NT2/D1 (cell line): ENCODE results near the gene PLCD4.

ENCODE experiments used
- DNase-seq: peaks from one replicate; pipeline ENCODE4 v3.0.0-alpha.2; 2011; ENCODE audit warnings: low read depth, low spot score
- H3K27me3 ChIP-seq: 2 replicates; pipeline ENCODE4 v1.6.0; 2011; ENCODE audit warnings: mild to moderate bottlenecking; ENCODE audit not compliant: insufficient read length, insufficient read depth
- H3K36me3 ChIP-seq: 2 replicates; pipeline ENCODE4 v1.6.1; 2011; ENCODE audit warnings: mild to moderate bottlenecking, low read length, mixed read lengths; ENCODE audit not compliant: insufficient read depth, insufficient read length
- H3K4me1 ChIP-seq: 2 replicates; pipeline ENCODE4 v1.5.1; 2011; ENCODE audit not compliant: insufficient read depth, insufficient read length
- H3K4me3 ChIP-seq: 2 replicates; pipeline ENCODE4 v1.5.1; 2011; ENCODE audit warnings: low read depth; ENCODE audit not compliant: insufficient read length
- H3K9ac ChIP-seq: 2 replicates; pipeline ENCODE4 v1.6.0; 2011; ENCODE audit warnings: low read depth; ENCODE audit not compliant: insufficient read length
- H3K9me3 ChIP-seq: 2 replicates; pipeline ENCODE4 v1.5.1; 2011; ENCODE audit warnings: mild to moderate bottlenecking, low read length; ENCODE audit not compliant: insufficient read depth
- SUZ12 ChIP-seq: IDR thresholded peaks from 2 replicates; pipeline ENCODE4 v1.6.1; 2011; ENCODE audit not compliant: insufficient read length, insufficient read depth; ENCODE audit errors: extremely low read depth
- YY1 ChIP-seq: IDR thresholded peaks from 2 replicates; pipeline ENCODE4 v1.6.1; 2011; ENCODE audit not compliant: insufficient read length, insufficient read depth
- ZNF274 ChIP-seq: IDR thresholded peaks from 2 replicates; pipeline ENCODE4 v1.6.1; 2011; ENCODE audit warnings: mild to moderate bottlenecking, low read depth, low read length

The PLCD4 gene

GRCh38 chr2:218623366-218623705, 15.6 kb downstream of the PLCD4 start:
- no peak overlapping the region for H3K4me3 ChIP-seq
- H3K9ac ChIP-seq: no peak overlapping the region
- no peaks in the 10 kb centered on the region for H3K4me1 ChIP-seq

GRCh38 chr2:218626369-218626768, 18.7 kb downstream of the PLCD4 start:
- DNase-seq: no peak
- H3K9ac ChIP-seq: no peak overlapping the region
- H3K4me3 ChIP-seq: no peak overlapping the region
- H3K9me3 ChIP-seq: no peaks in the 10 kb centered on the region
- TF ChIP-seq ZNF274: no peak
- TF ChIP-seq SUZ12: no peak
- TF ChIP-seq YY1: no peak
- no peaks in the 10 kb centered on the region for H3K27me3 ChIP-seq
- H3K4me1 ChIP-seq: no peaks in the 10 kb centered on the region
- no peaks in the 10 kb centered on the region for H3K36me3 ChIP-seq

More at GRCh38 chr2:218623366-218623705, 15.6 kb downstream of the PLCD4 start:
- H3K9me3 ChIP-seq: no peaks in the 10 kb centered on the region
- no peaks in the 10 kb centered on the region for H3K36me3 ChIP-seq
- H3K27me3 ChIP-seq: no peaks in the 10 kb centered on the region
- TF ChIP-seq SUZ12: no peak
- no peak for TF ChIP-seq ZNF274
- no peak for TF ChIP-seq YY1
- no peak for DNase-seq

- Histone ChIP-seq H3K4me1 (no peaks in the 10 kb centered on the region), H3K9ac (no peak overlapping the region), H3K4me3 (no peak overlapping the region), H3K27me3 (no peaks in the 10 kb centered on the region), H3K36me3 (peaks cover 4% of the 10 kb centered on the region), H3K9me3 (no peaks in the 10 kb centered on the region)
- no peak for TF ChIP-seq ZNF274
- TF ChIP-seq YY1: no peak
- no peak for TF ChIP-seq SUZ12
- no peak for DNase-seq
Observed at GRCh38 chr2:218627939-218628338, 20.2 kb downstream of the PLCD4 start.

GRCh38 chr2:218631837-218632236, 24.1 kb downstream of the PLCD4 start:
- Histone ChIP-seq H3K9me3 (no peaks in the 10 kb centered on the region), H3K9ac (no peak overlapping the region), H3K27me3 (no peaks in the 10 kb centered on the region), H3K4me3 (no peak overlapping the region), H3K36me3 (peaks cover 42% of the 10 kb centered on the region), H3K4me1 (no peaks in the 10 kb centered on the region)
- TF ChIP-seq ZNF274: no peak
- TF ChIP-seq SUZ12: no peak
- no peak for TF ChIP-seq YY1
- no peak for DNase-seq

GRCh38 chr2:218635719-218636118, 28.0 kb downstream of the PLCD4 start:
- TF ChIP-seq YY1 (no peak), ZNF274 (no peak), SUZ12 (no peak)
- no peaks in the 10 kb centered on the region for H3K9me3 ChIP-seq
- no peak overlapping the region for H3K9ac ChIP-seq
- H3K36me3 ChIP-seq: peaks cover 78% of the 10 kb centered on the region
- no peak for DNase-seq
- no peak overlapping the region for H3K4me3 ChIP-seq
- no peaks in the 10 kb centered on the region for H3K27me3 ChIP-seq
- H3K4me1 ChIP-seq: no peaks in the 10 kb centered on the region

- Histone ChIP-seq H3K4me3 (no peak overlapping the region), H3K4me1 (no peaks in the 10 kb centered on the region), H3K27me3 (no peaks in the 10 kb centered on the region), H3K9me3 (no peaks in the 10 kb centered on the region), H3K9ac (no peak overlapping the region), H3K36me3 (peaks cover 92% of the 10 kb centered on the region)
- TF ChIP-seq SUZ12: no peak
- no peak for DNase-seq
Observed at GRCh38 chr2:218638372-218638771, 30.7 kb downstream of the PLCD4 start.

DNA sequence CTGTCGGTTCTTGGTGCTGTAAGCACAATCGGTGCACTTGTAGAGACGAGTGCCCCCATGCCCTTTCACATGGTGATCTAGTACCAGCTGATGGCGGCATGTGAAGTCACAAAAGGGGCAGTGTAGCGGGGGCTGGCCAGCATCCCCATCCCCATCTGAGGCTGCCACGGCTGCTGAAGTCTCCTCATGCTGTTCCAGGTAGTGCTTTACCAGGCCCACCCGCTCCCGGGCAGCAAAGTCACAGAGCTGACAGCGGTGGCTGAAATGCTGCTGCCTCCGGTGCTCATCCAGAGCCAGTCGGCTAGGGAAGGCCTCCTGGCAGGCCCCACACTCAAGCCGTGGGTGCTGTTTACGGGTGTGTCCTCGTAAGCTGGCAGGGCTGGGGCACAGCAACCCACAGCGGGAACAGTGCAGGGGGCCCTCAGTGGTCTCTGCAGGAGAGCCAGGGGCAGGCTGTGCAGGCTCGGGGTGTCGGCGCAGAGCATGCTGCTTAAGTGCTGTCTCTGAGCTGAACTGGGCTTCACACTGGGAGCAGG, 34.5 kb downstream of the PLCD4 start:
- H3K4me3 ChIP-seq: no peak overlapping the region
- no peak for DNase-seq
- no peaks in the 10 kb centered on the region for H3K4me1 ChIP-seq
- H3K9me3 ChIP-seq: no peaks in the 10 kb centered on the region
- no peak overlapping the region for H3K9ac ChIP-seq
- H3K36me3 ChIP-seq: peaks cover 91% of the 10 kb centered on the region
- no peaks in the 10 kb centered on the region for H3K27me3 ChIP-seq
- TF ChIP-seq ZNF274: no peak
- TF ChIP-seq SUZ12: no peak
- no peak for TF ChIP-seq YY1
